ENCODE measurements around the gene DPH3.

Gene DPH3

DNA sequence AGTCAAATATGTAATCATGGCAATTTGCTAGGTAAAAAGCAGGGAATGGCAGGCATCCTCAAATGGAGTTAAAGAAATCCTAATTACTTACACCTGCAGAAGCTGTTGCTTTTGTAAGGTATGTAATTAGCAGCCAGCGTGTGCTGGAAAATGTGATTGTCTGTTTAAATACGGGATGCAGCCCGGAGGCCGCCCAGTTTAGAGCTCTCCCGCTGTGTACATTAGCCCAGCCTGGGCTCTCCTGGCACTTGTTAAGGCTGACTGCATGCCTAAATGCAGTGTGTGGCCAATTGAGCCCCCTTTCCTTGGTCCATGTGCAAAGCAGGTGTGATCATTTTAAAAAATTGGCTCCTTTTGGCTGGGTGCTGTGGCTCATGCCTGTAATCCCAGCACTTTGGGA is 9.0 kb downstream of the DPH3 start:
- no peak overlapping the region for H3K9ac ChIP-seq
- H3K4me2 ChIP-seq: no peak overlapping the region
- peaks cover 0 to 8% (median 0%) of the 10 kb centered on the region in 10 experiments; a peak in 1 of 20 replicates for H3K4me1 ChIP-seq
- H3K36me3 ChIP-seq: peaks cover 23 to 41% (median 29%) of the 10 kb centered on the region in 11 experiments; a peak in 21 of 22 replicates
- no peak for TF ChIP-seq Cebpa-rat (IDR thresholded peaks at IDR 0.05)
- H3K4me3 ChIP-seq: no peak overlapping the region
- H3K27ac ChIP-seq: no peak overlapping the region
- H4K20me1 ChIP-seq: no peaks in the 10 kb centered on the region
- no peaks in the 10 kb centered on the region for H3K9me3 ChIP-seq (replicated peaks in 1 of 11)
- no peaks in the 10 kb centered on the region for H3K27me3 ChIP-seq

DNA sequence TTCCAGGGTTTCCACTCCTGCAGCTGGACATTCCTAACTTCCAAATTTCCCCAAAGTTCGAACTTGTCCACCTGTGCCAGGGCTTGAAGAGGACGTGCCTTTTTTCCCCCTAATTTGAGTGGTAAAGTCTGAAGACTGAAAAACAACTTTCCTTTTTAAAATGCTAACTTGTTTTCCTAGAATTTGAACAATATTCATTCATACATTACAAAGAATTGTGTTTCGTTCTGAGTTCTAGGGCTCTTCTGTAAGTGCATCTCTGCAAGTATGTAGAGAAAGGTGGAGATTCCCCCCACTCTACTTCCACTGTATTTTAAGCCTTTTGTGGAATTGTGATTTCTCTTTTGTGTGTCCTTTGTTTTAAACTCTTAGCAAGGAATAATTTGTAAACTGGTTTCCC is 9.4 kb downstream of the DPH3 start:
- Histone ChIP-seq H3K27ac (no peak overlapping the region), H4K20me1 (no peaks in the 10 kb centered on the region), H3K9ac (no peak overlapping the region), H3K4me1 (peaks cover 0 to 5% (median 0%) of the 10 kb centered on the region in 10 experiments; a peak in 1 of 20 replicates), H3K4me2 (no peak overlapping the region), H3K4me3 (no peak overlapping the region), H3K36me3 (peaks cover 19 to 37% (median 25%) of the 10 kb centered on the region in 11 experiments; a peak in 21 of 22 replicates), H3K27me3 (no peaks in the 10 kb centered on the region), H3K9me3 (replicated peaks in 1 of 11) (no peaks in the 10 kb centered on the region)
- no peak for TF ChIP-seq Cebpa-rat (IDR thresholded peaks at IDR 0.05)

DNA sequence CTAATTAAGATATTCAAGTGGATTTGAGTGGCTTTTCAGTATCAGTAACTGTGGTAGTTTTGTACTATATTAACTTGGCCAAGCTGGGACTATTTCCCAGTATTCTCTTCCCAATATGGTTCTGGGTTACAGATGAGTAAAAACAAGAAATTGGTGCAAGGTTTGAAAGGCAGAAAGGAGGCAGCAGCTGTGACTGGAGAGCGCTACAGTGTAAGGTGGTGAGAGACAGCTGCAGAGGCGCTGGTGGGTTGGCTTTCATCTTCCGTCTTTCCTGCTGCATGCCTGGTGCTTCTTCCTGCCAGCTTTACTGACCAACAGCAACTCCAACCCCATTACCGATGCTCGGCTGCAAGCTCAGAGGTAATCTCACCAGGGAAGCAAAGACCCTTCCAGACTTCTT is 9.8 kb downstream of the DPH3 start:
- Histone ChIP-seq H3K4me2 (no peak overlapping the region), H3K9me3 (replicated peaks in 1 of 11) (no peaks in the 10 kb centered on the region), H3K4me1 (peaks cover 0 to 5% (median 0%) of the 10 kb centered on the region in 10 experiments; a peak in 1 of 20 replicates), H3K4me3 (no peak overlapping the region), H3K9ac (no peak overlapping the region), H4K20me1 (no peaks in the 10 kb centered on the region), H3K27me3 (no peaks in the 10 kb centered on the region), H3K36me3 (peaks cover 15 to 33% (median 21%) of the 10 kb centered on the region in 11 experiments; a peak in 21 of 22 replicates), H3K27ac (no peak overlapping the region)
- no peak for TF ChIP-seq Cebpa-rat (IDR thresholded peaks at IDR 0.05)

DNA sequence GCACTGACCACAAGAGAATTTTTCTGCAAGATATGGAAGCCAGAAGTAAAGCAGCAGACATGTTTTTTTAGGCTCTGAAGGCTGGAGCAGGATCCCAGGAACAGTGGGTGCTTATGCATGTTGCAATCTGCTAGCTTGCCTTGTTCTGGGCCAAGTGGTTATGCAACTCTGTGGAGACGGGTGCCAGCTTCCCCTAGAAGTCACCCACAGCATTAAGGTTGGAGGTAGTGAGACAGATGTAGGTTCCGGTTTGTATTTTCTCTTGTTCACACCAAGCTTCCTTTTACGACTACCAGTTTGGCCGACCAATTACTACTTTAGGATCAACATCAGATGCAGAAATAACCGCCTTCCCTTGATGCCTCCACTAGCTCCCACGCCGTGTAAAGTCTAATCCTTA is 11.1 kb downstream of the DPH3 start:
- peaks cover 2 to 20% (median 8%) of the 10 kb centered on the region in 11 experiments; a peak in 16 of 22 replicates for H3K36me3 ChIP-seq
- H4K20me1 ChIP-seq: no peaks in the 10 kb centered on the region
- TF ChIP-seq Cebpa-rat (IDR thresholded peaks at IDR 0.05): no peak
- no peaks in the 10 kb centered on the region for H3K9me3 ChIP-seq (replicated peaks in 1 of 11)
- H3K27me3 ChIP-seq: no peaks in the 10 kb centered on the region
- H3K4me1 ChIP-seq: 0 out of 20 replicates have a peak, but pooled peaks cover 0 to 5% (median 0%) of the 10 kb centered on the region in 10 experiments
- no peak overlapping the region for H3K27ac ChIP-seq
- 0 out of 22 replicates have a peak overlapping the region, but pooled peaks of 1 of the 11 experiments have one; percentile 6 for H3K4me2 ChIP-seq
- H3K9ac ChIP-seq: no peak overlapping the region
- H3K4me3 ChIP-seq: no peak overlapping the region

DNA sequence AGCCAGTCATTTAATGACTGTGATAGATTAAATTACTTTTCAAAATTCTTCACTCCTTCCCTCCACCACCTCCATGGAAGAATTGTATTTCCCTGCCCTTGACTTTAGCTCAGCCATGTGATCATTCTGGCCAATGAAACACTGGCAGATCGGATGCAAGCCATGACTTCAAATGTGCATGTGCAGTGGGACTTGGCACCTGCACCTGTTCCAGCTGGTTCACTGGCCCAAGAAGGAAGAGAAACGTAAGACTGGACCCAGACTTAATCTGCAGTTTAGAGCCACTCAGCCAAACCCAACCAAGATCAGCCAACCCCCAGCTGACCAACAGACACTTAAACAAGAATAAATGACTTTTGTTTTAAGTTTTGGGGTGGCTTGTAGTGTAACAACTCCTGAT is 11.8 kb downstream of the DPH3 start:
- no peak overlapping the region for H3K9ac ChIP-seq
- no peak overlapping the region for H3K27ac ChIP-seq
- no peak for TF ChIP-seq Cebpa-rat (IDR thresholded peaks at IDR 0.05)
- H4K20me1 ChIP-seq: no peaks in the 10 kb centered on the region
- no peaks in the 10 kb centered on the region for H3K9me3 ChIP-seq (replicated peaks in 1 of 11)
- 0 out of 20 replicates have a peak, but pooled peaks cover 0 to 5% (median 0%) of the 10 kb centered on the region in 10 experiments for H3K4me1 ChIP-seq
- H3K4me2 ChIP-seq: no peak overlapping the region
- no peaks in the 10 kb centered on the region for H3K27me3 ChIP-seq
- peaks cover 0 to 14% (median 4%) of the 10 kb centered on the region in 11 experiments; a peak in 3 of 22 replicates for H3K36me3 ChIP-seq
- no peak overlapping the region for H3K4me3 ChIP-seq

DNA sequence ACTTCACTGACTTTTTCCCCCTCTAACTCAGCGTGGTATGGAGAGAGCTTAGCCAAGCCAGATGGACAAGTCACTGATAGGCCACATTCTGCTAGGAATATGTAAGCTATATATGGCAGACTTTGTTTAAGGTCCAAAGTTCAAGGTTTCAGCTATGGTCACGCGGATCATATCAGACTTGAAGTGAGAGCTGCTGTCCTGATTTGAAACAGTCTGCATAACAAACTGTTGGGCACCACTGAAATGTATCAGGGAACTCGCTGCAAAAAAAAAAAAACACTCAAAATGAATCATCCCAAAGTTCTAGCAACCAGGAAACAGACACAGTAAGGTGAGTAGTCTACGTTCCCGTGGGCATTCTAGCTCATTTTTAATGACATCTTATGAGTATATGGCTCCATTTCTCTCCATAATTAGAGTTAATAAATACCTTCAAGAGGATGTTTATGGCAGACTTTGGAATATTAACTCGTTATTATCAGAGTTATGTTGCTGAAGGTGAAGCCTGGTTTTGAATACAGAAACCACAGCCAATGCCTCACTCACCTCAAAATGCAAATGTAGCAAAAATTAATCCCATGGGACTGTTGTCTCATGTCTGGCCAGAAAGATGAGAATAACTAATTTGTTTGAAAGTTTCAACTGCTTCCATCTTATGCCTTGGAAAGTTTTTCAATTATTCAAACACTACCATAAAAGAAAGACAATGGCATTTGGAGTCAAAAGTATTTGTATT is 12.3 kb downstream of the DPH3 start:
- no peak overlapping the region for H3K27ac ChIP-seq
- no peak for TF ChIP-seq Cebpa-rat (IDR thresholded peaks at IDR 0.05)
- H4K20me1 ChIP-seq: no peaks in the 10 kb centered on the region
- H3K9ac ChIP-seq: no peak overlapping the region
- no peak overlapping the region for H3K4me3 ChIP-seq
- no peaks in the 10 kb centered on the region for H3K9me3 ChIP-seq (replicated peaks in 1 of 11)
- no peaks in the 10 kb centered on the region for H3K27me3 ChIP-seq
- peaks cover 0 to 12% (median 4%) of the 10 kb centered on the region in 11 experiments; a peak in 3 of 22 replicates for H3K36me3 ChIP-seq
- H3K4me1 ChIP-seq: peaks cover 0 to 8% (median 0%) of the 10 kb centered on the region in 10 experiments; a peak in 2 of 20 replicates
- H3K4me2 ChIP-seq: no peak overlapping the region

DNA sequence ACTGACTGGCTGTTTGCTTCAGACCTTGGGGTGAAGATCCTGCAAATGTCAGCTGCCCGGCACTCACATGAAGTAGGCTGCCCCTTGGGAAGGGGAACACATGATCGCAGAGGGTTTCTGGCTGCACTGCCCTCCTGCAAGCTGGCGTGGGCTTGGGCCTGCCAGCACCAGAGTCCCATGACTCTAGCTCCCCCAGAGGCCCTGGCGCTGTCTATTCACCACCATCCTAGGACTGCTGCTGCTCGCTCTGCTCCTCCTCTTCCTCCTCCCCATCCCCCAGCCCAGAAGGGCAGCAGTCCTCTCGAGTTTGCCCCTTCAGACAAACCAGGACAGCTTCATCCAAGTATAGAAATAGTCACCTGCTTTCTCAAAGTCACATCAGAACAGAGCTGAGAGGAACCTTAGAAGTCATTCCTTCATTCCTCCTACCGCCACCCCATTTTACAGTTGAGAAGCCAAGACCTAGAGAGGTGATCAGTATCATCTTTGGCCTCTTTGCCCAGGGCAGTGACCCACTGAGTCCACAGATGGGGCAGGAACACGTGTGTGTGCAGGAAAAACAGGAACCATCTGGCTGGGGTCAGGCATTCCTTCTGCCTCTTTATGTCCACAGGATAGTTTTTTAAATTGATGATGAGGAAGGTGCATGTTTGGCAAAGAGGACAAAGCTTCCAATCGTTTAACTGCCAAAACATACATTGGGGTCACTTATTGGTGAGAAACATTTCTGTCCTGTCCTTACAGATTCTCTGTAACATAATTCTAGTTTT is 13.2 kb downstream of the DPH3 start:
- no peak overlapping the region for H3K4me2 ChIP-seq
- H3K4me3 ChIP-seq: no peak overlapping the region
- peaks cover 0 to 3% (median 0%) of the 10 kb centered on the region in 11 experiments; a peak in 3 of 22 replicates for H3K36me3 ChIP-seq
- H4K20me1 ChIP-seq: no peaks in the 10 kb centered on the region
- H3K9me3 ChIP-seq (replicated peaks in 1 of 11): no peaks in the 10 kb centered on the region
- no peaks in the 10 kb centered on the region for H3K27me3 ChIP-seq
- H3K27ac ChIP-seq: no peak overlapping the region
- no peak overlapping the region for H3K9ac ChIP-seq
- no peak for TF ChIP-seq Cebpa-rat (IDR thresholded peaks at IDR 0.05)
- H3K4me1 ChIP-seq: peaks cover 0 to 9% (median 0%) of the 10 kb centered on the region in 10 experiments; a peak in 3 of 20 replicates

DNA sequence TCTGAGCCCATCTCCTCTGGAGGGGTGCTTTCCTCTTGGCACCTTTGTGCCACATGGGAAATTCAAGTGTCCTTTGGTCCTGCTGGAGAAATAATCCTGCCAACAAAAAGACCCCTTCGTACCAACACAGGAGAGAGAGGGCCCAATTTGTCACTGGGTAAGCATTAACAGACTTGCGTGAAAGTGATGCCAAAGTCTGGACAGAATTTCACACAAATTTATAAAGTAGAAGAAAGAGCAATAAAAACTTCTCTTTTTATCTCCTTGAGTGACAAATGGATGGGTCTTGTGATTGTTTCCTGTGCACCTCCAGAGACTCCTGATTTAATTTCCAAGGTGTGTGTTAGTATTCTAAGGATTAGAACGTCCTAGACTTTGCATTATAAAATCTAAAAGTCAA is 14.9 kb downstream of the DPH3 start:
- Histone ChIP-seq H3K9ac (no peak overlapping the region), H3K4me2 (no peak overlapping the region), H4K20me1 (no peaks in the 10 kb centered on the region), H3K36me3 (no peaks in the 10 kb centered on the region), H3K4me3 (no peak overlapping the region), H3K9me3 (replicated peaks in 1 of 11) (no peaks in the 10 kb centered on the region), H3K4me1 (peaks cover 0 to 11% (median 0%) of the 10 kb centered on the region in 10 experiments; a peak in 3 of 20 replicates), H3K27me3 (no peaks in the 10 kb centered on the region), H3K27ac (no peak overlapping the region)
- no peak for TF ChIP-seq Cebpa-rat (IDR thresholded peaks at IDR 0.05)

DNA sequence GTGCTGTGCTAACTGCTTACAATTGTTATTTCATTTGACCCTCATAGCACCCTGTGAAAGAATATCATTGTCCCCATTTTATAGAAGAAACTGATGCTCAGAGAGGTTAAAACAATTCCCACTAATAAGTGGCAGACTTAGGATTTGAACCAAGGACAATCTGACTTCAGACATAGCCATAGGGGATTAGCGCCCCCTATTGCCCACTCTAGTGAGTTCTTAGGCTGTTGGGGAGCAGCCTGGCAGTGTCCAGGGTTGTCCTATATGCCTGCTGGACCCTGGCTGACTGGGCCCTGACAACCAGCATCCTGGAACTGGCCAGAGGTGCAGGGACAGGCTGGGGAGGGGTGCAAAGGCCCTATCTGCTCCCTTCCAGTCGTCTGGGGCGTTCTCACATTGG is 15.4 kb downstream of the DPH3 start:
- H3K9me3 ChIP-seq (replicated peaks in 1 of 11): no peaks in the 10 kb centered on the region
- H3K27ac ChIP-seq: no peak overlapping the region
- no peak overlapping the region for H3K9ac ChIP-seq
- peaks cover 0 to 10% (median 1%) of the 10 kb centered on the region in 10 experiments; a peak in 11 of 20 replicates for H3K4me1 ChIP-seq
- TF ChIP-seq Cebpa-rat (IDR thresholded peaks at IDR 0.05): no peak
- no peaks in the 10 kb centered on the region for H3K27me3 ChIP-seq
- H3K4me3 ChIP-seq: no peak overlapping the region
- H3K36me3 ChIP-seq: no peaks in the 10 kb centered on the region
- H4K20me1 ChIP-seq: no peaks in the 10 kb centered on the region
- H3K4me2 ChIP-seq: no peak overlapping the region

Measured in BLaER1 treated with 17β-estradiol and CSF1 and Interleukin-3, amounts not matched to agents 10 nM and 100 nM (cell line).